Central memory CD4-positive, alpha-beta T cell (primary cell): ENCODE data around the gene CAMKMT.

Experiments used
- DNase-seq: peaks from one replicate; pipeline ENCODE4 v3.0.0; 2022

The CAMKMT gene

DNA sequence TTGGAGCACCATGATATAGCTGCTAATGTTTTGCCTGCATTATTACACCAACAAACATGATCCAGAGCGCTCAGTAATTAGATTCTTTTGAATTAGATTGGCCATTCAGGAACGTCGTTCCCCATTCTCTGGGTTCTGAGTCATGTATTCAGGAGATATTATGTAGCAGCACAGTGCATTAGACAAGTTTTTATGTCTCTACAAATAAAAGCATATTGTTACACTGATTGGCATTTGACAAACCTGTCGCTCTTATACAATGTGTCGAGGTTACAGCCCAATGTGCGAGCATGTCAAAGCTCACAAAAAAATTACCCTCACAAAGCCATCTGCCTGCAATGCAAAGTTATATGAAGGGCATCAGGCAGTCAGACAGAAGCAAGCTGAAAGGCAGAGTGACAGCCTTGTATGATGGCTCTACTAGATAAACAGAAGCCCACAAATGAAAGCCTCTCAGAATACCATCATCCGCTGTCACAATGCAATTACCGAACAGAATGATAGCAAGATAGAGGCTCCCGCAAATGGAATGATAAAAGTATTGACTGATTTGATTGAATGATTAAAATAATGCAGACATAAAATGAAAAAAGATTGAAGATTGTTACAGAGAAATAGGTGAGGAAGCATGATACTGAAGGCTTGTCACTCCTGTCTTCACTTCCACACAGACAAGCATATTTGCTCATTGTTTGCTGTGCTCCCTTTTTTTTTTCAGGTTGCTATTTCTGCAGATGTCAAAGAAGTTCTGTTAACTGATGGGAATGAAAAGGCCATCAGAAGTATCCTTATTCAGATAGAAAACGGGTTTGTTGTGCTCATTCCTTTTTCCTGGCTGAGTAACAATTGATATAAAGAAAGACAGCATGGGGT is 345.2 kb downstream of the CAMKMT start:
- no peak for DNase-seq

DNA sequence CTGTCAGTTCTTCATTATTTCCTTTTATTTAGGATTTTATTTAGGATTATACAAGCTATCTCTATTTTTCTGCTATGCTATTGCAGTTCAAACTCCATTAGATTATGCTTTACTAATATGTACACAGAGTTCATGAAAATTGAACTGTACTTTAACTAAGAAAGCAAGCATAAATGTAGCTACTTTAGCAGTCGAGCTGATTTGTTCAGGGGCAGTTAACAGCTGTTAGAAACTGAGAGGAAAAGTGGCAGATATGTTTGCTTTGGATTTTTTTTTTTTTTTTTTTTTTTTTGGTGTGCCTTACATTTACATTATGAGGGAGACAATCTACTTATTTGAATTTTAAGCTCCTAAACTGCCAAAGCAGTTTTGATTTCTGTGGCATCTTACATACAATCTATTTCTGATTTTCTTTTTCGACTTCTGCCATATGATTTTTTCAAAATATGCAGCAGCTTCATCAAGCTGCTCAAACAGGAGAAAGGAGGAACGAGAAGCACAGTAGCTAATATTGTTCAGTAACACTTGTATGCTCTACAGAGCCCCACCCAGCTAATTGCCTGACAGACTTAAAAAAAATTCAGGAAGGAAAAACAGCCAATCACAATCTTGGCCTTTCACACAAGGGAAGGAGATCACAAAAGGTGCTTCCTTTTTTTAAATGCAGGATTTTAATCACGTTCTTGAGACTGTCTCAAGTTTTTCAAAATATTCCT is 346.4 kb downstream of the CAMKMT start:
- DNase-seq, result no peak

- no peak for DNase-seq
Measured at GRCh38 chr2:44708661-44709000, 346.9 kb downstream of the CAMKMT start.

DNA sequence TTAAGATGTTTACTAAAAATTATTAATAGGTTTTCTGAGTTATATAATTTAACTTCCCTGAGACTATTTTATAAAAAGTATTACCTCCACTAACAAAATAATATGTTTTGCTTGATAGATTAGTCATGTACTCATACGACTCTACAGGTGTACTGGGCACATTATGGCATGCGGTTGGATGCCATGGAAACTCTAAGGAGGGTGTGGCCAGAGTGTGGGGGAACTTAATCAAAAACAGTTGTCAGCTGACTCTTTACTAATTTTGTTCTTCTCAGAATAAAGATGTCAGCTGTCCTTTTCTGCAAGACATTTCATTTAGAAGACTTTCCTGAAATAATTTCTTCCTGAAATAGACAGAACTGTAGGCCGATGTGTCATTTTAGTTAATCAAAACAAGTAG is 351.4 kb downstream of the CAMKMT start:
- no peak for DNase-seq

GRCh38 chr2:44715671-44716081 is 353.9 kb downstream of the CAMKMT start:
- DNase-seq, result no peak

GRCh38 chr2:44716131-44716530 is 354.4 kb downstream of the CAMKMT start:
- no peak for DNase-seq

- DNase-seq, result no peak
Measured at GRCh38 chr2:44718431-44718830, 356.7 kb downstream of the CAMKMT start.

DNA sequence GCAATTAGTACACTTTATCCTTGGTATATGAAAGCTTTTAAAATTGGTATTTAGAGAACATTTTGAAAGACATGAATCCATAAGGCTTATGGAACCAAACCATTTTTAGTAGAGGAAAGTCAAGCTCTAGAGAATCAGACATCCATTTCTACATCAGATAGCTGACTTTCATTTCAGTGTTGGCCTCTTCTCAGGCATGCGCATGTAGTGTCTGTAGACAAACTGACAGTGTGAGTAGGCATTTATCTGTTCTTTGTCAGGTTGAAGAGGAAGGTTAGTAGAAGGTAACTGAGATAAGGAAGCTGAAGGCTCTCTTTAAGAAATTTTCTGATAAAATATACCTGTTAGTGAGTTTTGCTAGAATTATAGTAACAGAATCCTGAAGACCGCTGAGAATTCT is 357.8 kb downstream of the CAMKMT start:
- DNase-seq, result no peak

DNA sequence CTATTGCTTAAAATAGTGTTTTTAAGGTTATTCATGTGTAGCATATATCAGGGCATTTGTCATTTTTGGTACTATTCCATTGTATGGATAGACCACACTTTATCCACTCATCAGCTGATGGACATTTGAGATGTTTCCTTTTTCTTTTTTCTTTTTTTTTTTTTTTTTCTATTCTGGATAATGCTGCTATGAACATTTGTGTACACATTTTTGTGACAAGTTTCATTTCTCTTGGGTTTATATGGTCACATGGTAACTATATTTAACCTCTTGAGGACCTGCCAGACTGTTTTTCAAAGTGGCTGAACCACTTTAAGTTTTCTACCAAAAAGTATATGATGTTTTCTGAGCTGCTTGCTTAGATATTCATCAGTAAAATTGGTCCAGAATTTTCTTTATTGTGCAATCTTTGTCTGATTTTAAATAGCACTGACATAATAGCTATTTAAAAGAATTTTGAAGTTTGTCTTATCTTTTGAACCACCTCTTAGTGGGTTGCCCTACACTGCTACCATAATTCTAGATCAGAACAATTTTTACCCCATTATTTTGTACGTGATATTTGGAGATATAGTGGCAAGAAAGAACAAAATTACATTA is 360.4 kb downstream of the CAMKMT start:
- no peak for DNase-seq

DNA sequence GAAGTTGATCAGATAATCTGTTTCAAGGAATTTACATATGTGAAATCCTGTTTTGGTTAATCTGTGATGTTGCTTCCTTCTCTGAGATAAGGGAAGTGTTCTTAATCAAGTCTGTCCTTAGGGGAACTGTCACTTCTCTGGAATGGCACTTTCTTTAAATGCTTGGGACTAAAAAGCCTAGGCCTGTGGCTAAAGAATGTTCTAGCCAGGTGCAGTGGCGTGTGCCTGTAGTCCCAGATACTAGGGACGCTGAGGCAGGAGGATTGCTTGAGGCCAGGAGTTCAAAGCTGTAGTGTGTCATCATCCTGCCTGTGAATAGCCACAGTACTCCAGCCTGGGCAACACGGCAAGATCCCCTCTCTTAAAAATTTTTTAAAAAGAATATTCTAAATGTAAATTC is 362.2 kb downstream of the CAMKMT start:
- DNase-seq, result no peak

DNA sequence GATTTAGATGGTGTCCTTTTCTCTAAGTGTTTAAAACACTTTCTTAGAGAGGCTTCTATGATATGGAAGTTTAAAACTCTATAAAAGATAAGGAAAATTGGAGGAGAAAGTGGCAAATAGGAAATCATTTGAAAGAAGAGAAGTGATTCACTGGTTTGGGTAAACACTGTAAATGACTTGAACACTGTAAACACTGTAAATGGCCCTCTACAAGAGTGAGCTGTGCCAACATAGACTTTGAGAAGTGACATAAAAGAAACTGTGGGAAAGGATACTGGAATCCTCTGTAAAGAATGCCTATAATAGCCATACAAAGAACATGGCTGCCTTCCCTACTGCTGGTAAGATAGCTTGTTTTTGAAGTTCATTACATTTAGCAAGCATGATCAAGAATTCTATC is 368.8 kb downstream of the CAMKMT start:
- no peak for DNase-seq

DNA sequence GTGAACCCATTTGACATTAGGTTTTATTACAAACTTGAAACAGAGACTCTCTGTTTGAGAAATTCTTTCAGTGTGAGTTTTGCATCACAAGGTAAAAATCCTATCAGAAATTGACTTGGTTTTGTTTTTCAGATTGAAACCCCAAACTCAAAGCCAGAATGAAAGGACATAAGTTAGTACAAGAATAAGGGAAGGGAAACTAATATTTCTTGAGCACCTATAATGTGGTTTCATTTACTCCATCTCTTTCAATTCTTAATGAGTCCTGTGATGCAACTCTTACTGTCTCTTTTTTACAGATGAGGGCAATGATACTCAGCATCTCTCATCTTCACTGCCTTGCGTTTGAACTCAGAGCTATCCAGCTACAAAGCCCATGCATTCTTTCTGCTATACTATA is 369.8 kb downstream of the CAMKMT start:
- DNase-seq, result no peak

GRCh38 chr2:44736270-44736942 is 374.7 kb downstream of the CAMKMT start:
- DNase-seq, result no peak

- no peak for DNase-seq
Measured at GRCh38 chr2:44740678-44741077, 378.9 kb downstream of the CAMKMT start.

- no peak for DNase-seq
Measured at GRCh38 chr2:44741507-44741906, 379.8 kb downstream of the CAMKMT start.

GRCh38 chr2:44742057-44742456 is 380.3 kb downstream of the CAMKMT start:
- no peak for DNase-seq

DNA sequence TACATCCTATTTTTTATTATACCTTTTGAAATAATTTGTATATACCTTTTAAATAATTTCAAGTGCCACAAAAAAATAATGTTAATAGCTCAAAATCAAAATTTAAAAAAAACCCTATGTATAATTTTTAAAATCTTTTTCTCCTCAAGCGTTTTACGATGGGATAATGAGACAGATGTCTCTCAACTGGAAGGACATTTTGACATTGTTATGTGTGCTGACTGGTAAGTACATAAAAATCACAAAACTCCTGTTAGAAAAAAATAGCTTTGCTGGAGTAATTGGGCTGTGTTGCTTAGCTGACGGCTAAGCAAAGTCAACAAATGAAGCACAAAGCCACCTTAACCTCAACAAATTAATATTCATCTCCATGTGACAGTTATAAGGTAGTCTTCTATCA is 381.7 kb downstream of the CAMKMT start:
- no peak for DNase-seq

DNA sequence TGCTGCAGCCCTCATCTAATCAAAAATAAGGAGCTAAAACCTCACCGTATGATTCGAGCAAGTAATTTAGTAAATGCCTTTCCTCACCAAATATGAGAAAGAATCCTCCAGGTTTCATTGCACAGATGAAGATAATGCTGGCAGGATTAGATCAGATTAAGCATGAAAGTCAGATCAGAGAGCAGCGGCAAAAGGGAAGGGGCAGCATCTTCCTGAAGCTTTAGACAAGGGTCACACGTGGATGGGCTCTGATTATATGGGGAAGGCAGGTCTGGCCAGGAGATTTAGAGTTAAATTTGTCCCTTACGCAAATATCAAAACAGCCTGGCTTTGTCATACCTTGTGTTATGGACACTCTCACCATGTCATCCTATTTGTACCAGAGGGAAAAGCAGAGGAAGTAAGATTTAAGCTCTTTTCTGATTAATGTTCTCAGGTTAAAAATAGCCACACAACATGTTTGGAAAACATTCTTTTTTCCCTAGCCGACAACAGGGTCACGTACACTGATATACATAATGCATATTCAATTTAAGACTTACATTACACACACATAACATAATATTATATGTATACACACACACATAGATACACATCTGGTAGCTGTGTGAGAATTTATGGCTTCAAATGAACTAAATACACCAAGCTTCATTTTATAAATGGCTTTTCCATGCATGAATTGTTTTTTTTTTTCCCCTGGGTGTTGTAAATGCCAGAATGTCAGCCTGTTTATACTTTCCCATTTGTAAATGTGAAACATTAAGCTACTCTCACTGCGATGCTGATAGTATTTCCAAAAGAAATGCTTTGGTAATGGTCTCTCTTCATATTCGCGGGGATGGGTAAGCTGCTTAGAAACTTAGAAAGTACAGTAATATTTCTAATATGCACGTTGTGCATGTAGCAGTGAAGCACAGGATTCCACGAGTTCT is 383.5 kb downstream of the CAMKMT start:
- DNase-seq, result no peak

DNA sequence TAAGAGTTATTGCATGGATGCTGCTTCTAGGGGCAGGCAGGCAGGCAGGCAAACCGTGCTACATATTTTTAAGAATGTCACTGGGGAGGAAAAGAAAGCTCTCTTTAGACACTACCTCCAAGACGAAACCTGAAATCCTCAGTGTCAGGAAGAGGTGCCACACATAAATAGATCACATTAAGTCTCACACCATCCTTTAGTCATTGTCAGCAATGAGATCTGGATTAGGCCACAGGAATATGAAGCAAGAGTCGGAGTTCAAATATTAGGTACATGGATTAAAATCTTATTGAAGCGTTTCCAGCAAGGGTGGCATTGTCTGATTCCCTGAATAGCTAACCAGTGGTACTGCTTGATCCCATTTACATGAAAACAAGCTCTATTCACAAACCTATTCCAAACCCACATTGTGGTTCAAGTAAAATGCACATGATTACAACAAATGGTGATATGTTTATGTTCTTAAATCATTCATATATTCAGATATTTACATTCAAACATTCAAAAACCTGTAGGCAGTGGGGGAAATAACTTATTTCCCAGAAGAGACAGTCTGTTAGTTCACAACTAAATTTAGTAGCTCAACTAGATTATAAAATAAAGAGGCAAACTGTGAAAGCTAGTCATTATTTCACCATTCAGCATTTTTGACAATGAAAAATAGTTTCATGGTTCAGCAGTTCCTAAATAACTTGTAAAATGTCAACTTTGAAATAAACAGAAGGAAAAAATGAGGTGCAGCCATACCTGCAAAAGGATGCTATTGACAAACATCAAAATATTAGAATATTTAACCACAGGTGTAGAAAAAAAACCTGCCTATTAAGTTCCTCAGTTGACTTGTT is 384.4 kb downstream of the CAMKMT start:
- no peak for DNase-seq

- no peak for DNase-seq
Measured at GRCh38 chr2:44746856-44747615, 385.3 kb downstream of the CAMKMT start.

DNA sequence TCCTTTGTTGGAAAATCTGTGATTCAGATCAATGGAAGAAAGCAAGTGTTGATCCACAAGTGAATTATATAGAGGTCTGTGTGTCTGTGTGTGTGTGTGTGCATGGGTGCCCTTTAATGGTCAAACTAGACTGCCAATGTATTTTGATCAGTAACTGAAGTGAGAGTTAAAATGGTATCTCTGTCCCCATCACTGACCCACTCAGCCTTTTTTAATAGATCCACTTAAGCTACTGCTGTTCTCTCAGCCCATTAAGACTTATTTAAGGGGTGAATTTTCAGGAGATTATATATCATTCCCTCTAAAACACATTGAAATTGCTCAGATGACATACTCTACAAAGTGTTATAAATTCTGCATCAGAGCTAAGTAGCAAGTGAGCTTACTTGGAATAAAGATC is 386.0 kb downstream of the CAMKMT start:
- DNase-seq, result no peak
